Hepatocyte (in vitro differentiated cells): ENCODE results near the gene KCTD8. TPM values are rescaled to one million over a fixed set of nuclear protein-coding genes. Genes with fewer than 3 reads are reported as not detected.

ENCODE experiments used
- DNase-seq: peaks from one replicate; pipeline ENCODE4 v3.0.0-alpha.2; 2016; ENCODE audit warnings: low spot score
- H2AFZ ChIP-seq: fragments of 200-600 bp; sonication (generic); 2 replicates; pipeline ENCODE4 v1.6.0; 2016; ENCODE audit warnings: antibody characterized with exemption, mild to moderate bottlenecking
- H3K27ac ChIP-seq: fragments of 200-600 bp; sonication (generic); 2 replicates; pipeline ENCODE4 v1.5.1; 2016; ENCODE audit warnings: mild to moderate bottlenecking
- H3K27me3 ChIP-seq: fragments of 200-600 bp; sonication (generic); 2 replicates; pipeline ENCODE4 v1.6.1; 2016
- H3K36me3 ChIP-seq: fragments of 200-600 bp; sonication (generic); replicated peaks from 2 replicates; pipeline ENCODE4 v1.5.1; 2016; ENCODE audit warnings: low read depth; ENCODE audit not compliant: insufficient read depth
- H3K4me1 ChIP-seq: fragments of 200-600 bp; sonication (generic); 2 replicates; pipeline ENCODE4 v1.5.1; 2016; ENCODE audit warnings: mild to moderate bottlenecking, moderate library complexity; ENCODE audit not compliant: insufficient read depth
- H3K4me2 ChIP-seq: fragments of 200-600 bp; sonication (generic); 2 replicates; pipeline ENCODE4 v1.6.0; 2016
- H3K4me3 ChIP-seq: fragments of 200-600 bp; sonication (generic); 2 replicates; pipeline ENCODE4 v1.5.1; 2016; ENCODE audit warnings: mild to moderate bottlenecking
- H3K79me2 ChIP-seq: fragments of 200-600 bp; sonication (generic); 2 replicates; pipeline ENCODE4 v1.6.0; 2017; ENCODE audit warnings: mild to moderate bottlenecking
- H3K9me2 ChIP-seq: fragments of 200-600 bp; sonication (generic); replicated peaks from 2 replicates; pipeline ENCODE4 v1.6.0; 2017; ENCODE audit warnings: mild to moderate bottlenecking; ENCODE audit not compliant: insufficient read depth
- H3K9me3 ChIP-seq: fragments of 200-600 bp; sonication (generic); 2 replicates; pipeline ENCODE4 v1.5.1; 2016; ENCODE audit warnings: low read depth, mild to moderate bottlenecking
- H4K20me1 ChIP-seq: fragments of 200-600 bp; sonication (generic); 2 replicates; pipeline ENCODE4 v1.6.0; 2016; ENCODE audit warnings: mild to moderate bottlenecking; ENCODE audit not compliant: insufficient read depth, poor library complexity, severe bottlenecking
- CTCF ChIP-seq: fragments of 200-600 bp; sonication (generic); IDR thresholded peaks from 2 replicates; pipeline ENCODE4 v1.5.1; 2016; ENCODE audit warnings: antibody characterized with exemption, mild to moderate bottlenecking; ENCODE audit not compliant: poor library complexity
- EZH2 ChIP-seq: fragments of 200-600 bp; sonication (generic); IDR thresholded peaks from 2 replicates; pipeline ENCODE4 v1.6.1; 2016; ENCODE audit warnings: antibody characterized with exemption, mild to moderate bottlenecking, borderline replicate concordance
- EZH2phosphoT487 ChIP-seq: fragments of 200-600 bp; sonication (generic); IDR thresholded peaks from one replicate; pipeline ENCODE4 v1.6.1; 2018; ENCODE audit warnings: antibody characterized with exemption, mild to moderate bottlenecking, low read depth, moderate library complexity; ENCODE audit not compliant: unreplicated experiment, severe bottlenecking
- WGBS: methylation state at CpG from one replicate; pipeline ENCODE4 v1.1.6; 2016; ENCODE audit warnings: low lambda C conversion rate; ENCODE audit errors: missing lambda C conversion rate; 5-methylcytosine and 5-hydroxymethylcytosine counted together
- polyA plus RNA-seq: library from polyadenylated mRNA; unstranded; fragments of >200 nt; fragmentation: Nextera tagmentation; extraction: Ambion mirVana; gene quantifications from 2 replicates; pipeline ENCODE4 v1.2.1, GENCODE V29; 2016
- total RNA-seq: library from RNA; depleted of rRNA; stranded (reverse); fragments of >200 nt; gene quantifications from 2 replicates; pipeline ENCODE4 v1.2.3, GENCODE V29; 2014

KCTD8 gene
- total and polyA plus RNA-seq, 2 experiments from 2014 or later = 0.97 to 1.5 TPM

GRCh38 chr4:44160776-44161367 is 287.7 kb downstream of the KCTD8 start:
- no peaks in the 10 kb centered on the region for H3K27me3 ChIP-seq
- no peak for DNase-seq
- no peak overlapping the region for H3K4me2 ChIP-seq
- no peaks in the 10 kb centered on the region for H3K36me3 ChIP-seq
- 48% methylated on average over 4 of the region's 4 CpGs for WGBS
- no peaks in the 10 kb centered on the region for H3K9me2 ChIP-seq
- no peaks in the 10 kb centered on the region for H3K79me2 ChIP-seq
- H3K4me3 ChIP-seq = no peak overlapping the region
- peaks cover 16% of the 10 kb centered on the region for H3K4me1 ChIP-seq
- no peaks in the 10 kb centered on the region for H4K20me1 ChIP-seq
- no peaks in the 10 kb centered on the region for H3K9me3 ChIP-seq
- no peak overlapping the region for H2AFZ ChIP-seq
- H3K27ac ChIP-seq = peak overlapping the region; percentile 85
- no peak for TF ChIP-seq EZH2
- TF ChIP-seq EZH2phosphoT487 = no peak
- TF ChIP-seq CTCF = no peak

- Histone ChIP-seq H3K4me2 (no peak overlapping the region), H3K27ac (no peak overlapping the region), H3K9me2 (no peaks in the 10 kb centered on the region), H4K20me1 (no peaks in the 10 kb centered on the region), H3K27me3 (no peaks in the 10 kb centered on the region), H3K79me2 (no peaks in the 10 kb centered on the region), H3K36me3 (no peaks in the 10 kb centered on the region), H3K4me1 (peaks cover 16% of the 10 kb centered on the region), H2AFZ (no peak overlapping the region), H3K4me3 (no peak overlapping the region), H3K9me3 (no peaks in the 10 kb centered on the region)
- 100% methylated on average over 1 of the region's 1 CpG for WGBS
- no peak for DNase-seq
- TF ChIP-seq CTCF (no peak), EZH2 (no peak), EZH2phosphoT487 (no peak)
Measured at GRCh38 chr4:44159991-44160390, 288.6 kb downstream of the KCTD8 start.

GRCh38 chr4:44157611-44158277 is 290.9 kb downstream of the KCTD8 start:
- peak; percentile 46 for DNase-seq
- Histone ChIP-seq H2AFZ (no peak overlapping the region), H4K20me1 (no peaks in the 10 kb centered on the region), H3K4me1 (peaks cover 12% of the 10 kb centered on the region), H3K9me2 (no peaks in the 10 kb centered on the region), H3K27ac (peak overlapping the region; percentile 52), H3K4me2 (no peak overlapping the region), H3K27me3 (no peaks in the 10 kb centered on the region), H3K4me3 (no peak overlapping the region), H3K36me3 (no peaks in the 10 kb centered on the region), H3K79me2 (no peaks in the 10 kb centered on the region), H3K9me3 (no peaks in the 10 kb centered on the region)
- TF ChIP-seq EZH2 = no peak
- TF ChIP-seq EZH2phosphoT487 = no peak
- TF ChIP-seq CTCF = no peak
- WGBS = 23% methylated on average over 6 of the region's 6 CpGs
